Erythroblast (primary cell): ENCODE measurements around the gene NCS1.

Experiments used
- GATA1 ChIP-seq: IDR thresholded peaks from 2 replicates; pipeline ENCODE4 v1.6.1; 2011; ENCODE audit warnings: low read depth, mild to moderate bottlenecking, control low read depth, low read length, moderate library complexity
- POLR2A ChIP-seq: IDR thresholded peaks from 2 replicates; pipeline ENCODE4 v1.6.1; 2011; ENCODE audit warnings: mild to moderate bottlenecking, low read length

- TF ChIP-seq POLR2A (no peak), GATA1 (no peak)
Observed at GRCh38 chr9:130174920-130175321, 2.7 kb downstream of the NCS1 start.
